HG03342 (cell line): Measurements from ENCODE around the gene SLC1A1.

Experiments
- ATAC-seq: cut with Tn5 transposase; IDR thresholded peaks from one replicate; pipeline ENCODE4 v1.9.1; 2021; ENCODE audit warnings: mild to moderate bottlenecking, moderate library complexity; ENCODE audit not compliant: unreplicated experiment

The SLC1A1 gene

GRCh38 chr9:4614627-4615026, 124.4 kb downstream of the SLC1A1 start:
- no peak for ATAC-seq

GRCh38 chr9:4615251-4615650, 125.0 kb downstream of the SLC1A1 start:
- ATAC-seq, result no peak

GRCh38 chr9:4615778-4616177, 125.5 kb downstream of the SLC1A1 start:
- ATAC-seq, result no peak

GRCh38 chr9:4617752-4618151, 127.5 kb downstream of the SLC1A1 start:
- ATAC-seq, result no peak

- ATAC-seq, result no peak
These were observed 128.4 kb downstream of the SLC1A1 start for GRCh38 chr9:4618700-4619099.

- no peak for ATAC-seq
These were observed 129.9 kb downstream of the SLC1A1 start for GRCh38 chr9:4620057-4620765.

- ATAC-seq, result no peak
These were observed 130.8 kb downstream of the SLC1A1 start for GRCh38 chr9:4620881-4621555.

GRCh38 chr9:4622016-4622415, 131.7 kb downstream of the SLC1A1 start:
- no peak for ATAC-seq

GRCh38 chr9:4630836-4631235, 140.6 kb downstream of the SLC1A1 start:
- ATAC-seq, result no peak
